DOHH2 (cell line): ENCODE results near the gene EHMT2.
"Not testable (repeated sequence)": the region's sequence is repeated elsewhere in the genome, so short reads cannot be mapped to it uniquely, and the experiment has no call there.

Experiments used
- EZH2phosphoT487 ChIP-seq: fragments of 200-600 bp; sonication (generic); IDR thresholded peaks from 2 replicates; pipeline ENCODE4 v1.6.1; 2017; ENCODE audit warnings: borderline replicate concordance, mild to moderate bottlenecking, antibody characterized with exemption, low read length, moderate library complexity, mixed read lengths
- TF ChIP-seq, protein P1 (sequence below): fragments of 200-600 bp; sonication (generic); IDR thresholded peaks from one replicate; pipeline ENCODE4 v1.5.1; 2014; ENCODE audit warnings: antibody characterized with exemption, mild to moderate bottlenecking, low read depth, low read length; ENCODE audit not compliant: poor library complexity, severe bottlenecking

DNA sequence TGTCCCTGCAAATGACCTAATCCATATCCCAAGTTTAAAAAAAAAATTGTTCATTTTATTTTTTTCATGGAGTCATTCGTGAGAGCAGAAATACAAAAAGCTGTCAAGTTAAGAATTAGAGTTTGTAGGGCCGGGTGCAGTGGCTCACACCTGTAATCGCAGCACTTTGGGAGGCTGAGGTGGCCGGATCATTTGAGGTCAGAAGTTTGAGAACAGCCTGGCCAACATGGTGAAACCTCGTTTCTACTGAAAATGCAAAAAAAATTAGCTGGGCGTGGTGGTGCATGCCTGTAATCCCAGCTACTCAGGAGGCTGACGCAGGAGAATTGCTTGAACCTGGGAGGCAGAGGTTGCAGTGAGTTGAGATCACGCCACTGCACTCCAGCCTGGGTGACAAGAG, 9.2 kb upstream of the EHMT2 start:
- TF ChIP-seq, protein P1, sequence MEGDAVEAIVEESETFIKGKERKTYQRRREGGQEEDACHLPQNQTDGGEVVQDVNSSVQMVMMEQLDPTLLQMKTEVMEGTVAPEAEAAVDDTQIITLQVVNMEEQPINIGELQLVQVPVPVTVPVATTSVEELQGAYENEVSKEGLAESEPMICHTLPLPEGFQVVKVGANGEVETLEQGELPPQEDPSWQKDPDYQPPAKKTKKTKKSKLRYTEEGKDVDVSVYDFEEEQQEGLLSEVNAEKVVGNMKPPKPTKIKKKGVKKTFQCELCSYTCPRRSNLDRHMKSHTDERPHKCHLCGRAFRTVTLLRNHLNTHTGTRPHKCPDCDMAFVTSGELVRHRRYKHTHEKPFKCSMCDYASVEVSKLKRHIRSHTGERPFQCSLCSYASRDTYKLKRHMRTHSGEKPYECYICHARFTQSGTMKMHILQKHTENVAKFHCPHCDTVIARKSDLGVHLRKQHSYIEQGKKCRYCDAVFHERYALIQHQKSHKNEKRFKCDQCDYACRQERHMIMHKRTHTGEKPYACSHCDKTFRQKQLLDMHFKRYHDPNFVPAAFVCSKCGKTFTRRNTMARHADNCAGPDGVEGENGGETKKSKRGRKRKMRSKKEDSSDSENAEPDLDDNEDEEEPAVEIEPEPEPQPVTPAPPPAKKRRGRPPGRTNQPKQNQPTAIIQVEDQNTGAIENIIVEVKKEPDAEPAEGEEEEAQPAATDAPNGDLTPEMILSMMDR = not testable (repeated sequence)
- not testable (repeated sequence) for TF ChIP-seq EZH2phosphoT487
